MCF 10A (cell line): Measurements from ENCODE around the gene AIM2. TPM values are rescaled to one million over a fixed set of nuclear protein-coding genes. Genes with fewer than 3 reads are reported as not detected.

Experiments
- BruUV-seq: library from RNA; stranded (reverse); fragments of 400-500 nt; replicated peaks from 2 replicates; lab custom pipeline; 2021; lab: Mats Ljungman, UMichigan
- CTCF ChIA-PET: fragments of 300-600 bp; sonication (Branson Sonifier 250); formaldehyde crosslinking; extraction: SDS; loops from one replicate; lab custom pipeline; 2021; ENCODE audit warnings: antibody characterized with exemption, inconsistent platforms; lab: Yijun Ruan, JAX
- POLR2A ChIA-PET: fragments of 300-600, 350-650 bp; sonication (Branson Sonifier 250); formaldehyde crosslinking; extraction: SDS; loops from one replicate; lab custom pipeline; 2020; ENCODE audit warnings: antibody characterized with exemption, inconsistent platforms; lab: Yijun Ruan, JAX
- DNase-seq: peaks from one replicate; pipeline ENCODE4 v3.0.0-alpha.2; 2018; ENCODE audit not compliant: unreplicated experiment
- H3K27ac Mint-ChIP-seq: one replicate; pipeline ENCODE4 v1.8.0; 2022; ENCODE audit warnings: mild to moderate bottlenecking, low read depth, mixed read lengths; ENCODE audit not compliant: unreplicated experiment
- H3K27me3 Mint-ChIP-seq: one replicate; pipeline ENCODE4 v1.8.0; 2022; ENCODE audit warnings: mixed read lengths; ENCODE audit not compliant: insufficient read depth, unreplicated experiment
- H3K36me3 Mint-ChIP-seq: one replicate; pipeline ENCODE4 v1.8.0; 2022; ENCODE audit warnings: mild to moderate bottlenecking, moderate library complexity, mixed read lengths; ENCODE audit not compliant: insufficient read depth, unreplicated experiment
- H3K4me1 Mint-ChIP-seq: one replicate; pipeline ENCODE4 v1.8.0; 2022; ENCODE audit warnings: mixed read lengths; ENCODE audit not compliant: insufficient read depth, unreplicated experiment
- H3K4me3 Mint-ChIP-seq: one replicate; pipeline ENCODE4 v1.8.0; 2022; ENCODE audit warnings: mild to moderate bottlenecking, moderate library complexity, mixed read lengths; ENCODE audit not compliant: unreplicated experiment
- H3K9me3 Mint-ChIP-seq: one replicate; pipeline ENCODE4 v1.8.0; 2022; ENCODE audit warnings: mixed read lengths; ENCODE audit not compliant: unreplicated experiment
- intact Hi-C: fragments of 100-400 bp; cut with micrococcal nuclease; formaldehyde crosslinking; loops from 2 replicates; pipeline ENCODE4 v1.14.1; 2022
- total RNA-seq: library from RNA; stranded (reverse); gene quantifications from 2 replicates; pipeline ENCODE4 v1.2.3, GENCODE V29; 2022
- TF ChIP-seq, protein P1 (sequence below): fragments of 200-600 bp; IDR thresholded peaks from one replicate; pipeline ENCODE4 v1.8.0; 2022; ENCODE audit warnings: antibody characterized with exemption, mild to moderate bottlenecking; ENCODE audit not compliant: unreplicated experiment

Gene AIM2
- total RNA-seq, 1 experiment from 2014 or later: not detected

DNA sequence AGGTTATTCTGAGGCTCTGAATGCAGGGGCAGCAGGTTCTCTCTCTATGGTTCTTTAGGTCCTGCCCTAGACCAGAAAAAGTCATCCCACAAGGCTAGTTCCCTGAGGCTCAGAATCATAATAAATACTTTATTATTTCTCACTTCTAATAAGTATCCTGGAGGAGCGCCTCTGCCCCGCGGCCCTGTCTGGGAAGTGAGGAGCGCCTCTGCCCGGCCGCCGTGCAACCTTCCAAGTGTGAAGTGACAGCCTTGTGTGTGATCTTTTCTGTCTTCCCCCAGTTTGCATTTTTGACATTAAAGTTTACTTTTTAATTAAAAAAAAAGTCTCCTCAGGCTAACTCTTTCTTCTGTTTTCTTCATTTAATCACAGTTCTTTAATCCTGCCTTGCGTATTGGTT, 11.5 kb downstream of the AIM2 start:
- TF ChIP-seq, protein P1, sequence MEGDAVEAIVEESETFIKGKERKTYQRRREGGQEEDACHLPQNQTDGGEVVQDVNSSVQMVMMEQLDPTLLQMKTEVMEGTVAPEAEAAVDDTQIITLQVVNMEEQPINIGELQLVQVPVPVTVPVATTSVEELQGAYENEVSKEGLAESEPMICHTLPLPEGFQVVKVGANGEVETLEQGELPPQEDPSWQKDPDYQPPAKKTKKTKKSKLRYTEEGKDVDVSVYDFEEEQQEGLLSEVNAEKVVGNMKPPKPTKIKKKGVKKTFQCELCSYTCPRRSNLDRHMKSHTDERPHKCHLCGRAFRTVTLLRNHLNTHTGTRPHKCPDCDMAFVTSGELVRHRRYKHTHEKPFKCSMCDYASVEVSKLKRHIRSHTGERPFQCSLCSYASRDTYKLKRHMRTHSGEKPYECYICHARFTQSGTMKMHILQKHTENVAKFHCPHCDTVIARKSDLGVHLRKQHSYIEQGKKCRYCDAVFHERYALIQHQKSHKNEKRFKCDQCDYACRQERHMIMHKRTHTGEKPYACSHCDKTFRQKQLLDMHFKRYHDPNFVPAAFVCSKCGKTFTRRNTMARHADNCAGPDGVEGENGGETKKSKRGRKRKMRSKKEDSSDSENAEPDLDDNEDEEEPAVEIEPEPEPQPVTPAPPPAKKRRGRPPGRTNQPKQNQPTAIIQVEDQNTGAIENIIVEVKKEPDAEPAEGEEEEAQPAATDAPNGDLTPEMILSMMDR: no peak
- Mint-ChIP-seq H3K36me3 (no peaks in the 10 kb centered on the region), H3K9me3 (no peaks in the 10 kb centered on the region), H3K27ac (no peak overlapping the region), H3K4me1 (peaks cover 6% of the 10 kb centered on the region), H3K4me3 (no peak overlapping the region), H3K27me3 (no peaks in the 10 kb centered on the region)
- no peak for DNase-seq
- POLR2A ChIA-PET: no interaction called here
- CTCF ChIA-PET: interaction anchor here (0.6 to 2.0 kb wide), 5 partner anchors 10 to 181 kb away, joined by 3 to 7 read pairs (median 4); no protein-coding TSS in a partner anchor
- BruUV-seq: no TSS peak
- intact Hi-C loops: no loop called here

DNA sequence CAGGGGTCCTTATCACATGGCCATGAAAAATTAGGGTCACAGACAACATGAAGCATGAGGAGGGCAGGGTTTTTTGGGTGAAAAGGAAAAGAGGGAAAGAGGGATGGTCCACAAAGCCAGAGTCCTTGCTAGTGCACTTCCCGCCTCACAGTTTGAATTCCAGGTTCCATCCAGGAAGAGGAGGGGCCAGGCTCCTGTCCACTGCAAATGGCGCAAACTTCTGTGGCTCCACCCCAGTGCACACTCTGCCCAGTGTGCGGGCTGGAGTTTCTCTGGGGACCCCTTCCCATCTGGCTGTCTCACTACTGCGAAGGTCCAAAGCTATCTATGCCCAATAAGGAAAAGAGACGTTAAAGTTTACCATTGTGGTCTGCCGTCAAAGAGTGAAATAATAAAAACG, 17.8 kb downstream of the AIM2 start:
- POLR2A ChIA-PET: no interaction called here
- H3K9me3 Mint-ChIP-seq: no peaks in the 10 kb centered on the region
- no peak overlapping the region for H3K27ac Mint-ChIP-seq
- no peak for DNase-seq
- no peaks in the 10 kb centered on the region for H3K27me3 Mint-ChIP-seq
- H3K4me3 Mint-ChIP-seq: no peak overlapping the region
- CTCF ChIA-PET: interaction anchor here (0.6 to 12.9 kb wide), 3 partner anchors 12 to 495 kb away, joined by 3 to 119 read pairs (median 3); no protein-coding TSS in a partner anchor
- peaks cover 40% of the 10 kb centered on the region for H3K36me3 Mint-ChIP-seq
- BruUV-seq: no TSS peak
- TF ChIP-seq, protein P1: no peak
- intact Hi-C loops: no loop called here
- peaks cover 7% of the 10 kb centered on the region for H3K4me1 Mint-ChIP-seq

DNA sequence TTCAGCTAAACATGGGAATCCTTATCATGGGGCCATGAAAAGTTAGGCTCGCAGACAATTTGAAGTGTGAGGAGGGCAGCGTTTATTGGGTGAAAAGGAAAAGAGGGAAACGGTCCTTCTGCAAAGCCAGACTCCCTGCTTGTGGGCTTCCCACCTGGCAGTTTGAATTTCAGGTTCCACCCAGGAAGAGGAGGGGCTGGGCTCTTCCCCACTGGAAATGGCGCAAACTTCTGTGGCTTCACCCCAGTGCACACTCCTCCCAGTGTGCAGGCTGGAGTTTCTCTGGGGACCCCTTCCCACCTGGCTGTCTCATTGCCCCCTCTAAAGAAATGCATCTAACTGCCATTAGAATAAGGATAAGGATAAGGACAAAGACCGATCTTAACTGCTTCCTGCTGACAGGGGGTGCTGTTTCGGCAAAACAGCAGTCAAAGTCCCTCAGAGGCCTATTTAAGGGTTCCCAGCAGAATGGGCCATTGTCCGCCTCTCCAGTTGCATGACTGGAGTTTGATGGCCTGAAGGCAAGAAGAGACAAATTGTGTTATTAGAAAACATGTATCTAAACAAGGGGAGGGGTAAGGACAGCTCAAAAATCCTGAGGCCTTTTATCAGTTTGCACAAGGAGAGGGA, 20.4 kb downstream of the AIM2 start:
- ChIA-PET CTCF (interaction anchor here (0.8 to 12.9 kb wide), 5 partner anchors 9 to 719 kb away, joined by 3 to 119 read pairs (median 4); no protein-coding TSS in a partner anchor), POLR2A (interaction anchor here (0.6 to 1.5 kb wide), 3 partner anchors 12 to 46 kb away, joined by 3 to 4 read pairs (median 4); partner anchors contain the start of gene IFI16)
- no peak overlapping the region for H3K27ac Mint-ChIP-seq
- BruUV-seq: no TSS peak
- H3K9me3 Mint-ChIP-seq: no peaks in the 10 kb centered on the region
- TF ChIP-seq, protein P1: peak; percentile 22
- peaks cover 18% of the 10 kb centered on the region for H3K4me1 Mint-ChIP-seq
- H3K27me3 Mint-ChIP-seq: no peaks in the 10 kb centered on the region
- no peak for DNase-seq
- peaks cover 66% of the 10 kb centered on the region for H3K36me3 Mint-ChIP-seq
- no peak overlapping the region for H3K4me3 Mint-ChIP-seq
- intact Hi-C loops: no loop called here

DNA sequence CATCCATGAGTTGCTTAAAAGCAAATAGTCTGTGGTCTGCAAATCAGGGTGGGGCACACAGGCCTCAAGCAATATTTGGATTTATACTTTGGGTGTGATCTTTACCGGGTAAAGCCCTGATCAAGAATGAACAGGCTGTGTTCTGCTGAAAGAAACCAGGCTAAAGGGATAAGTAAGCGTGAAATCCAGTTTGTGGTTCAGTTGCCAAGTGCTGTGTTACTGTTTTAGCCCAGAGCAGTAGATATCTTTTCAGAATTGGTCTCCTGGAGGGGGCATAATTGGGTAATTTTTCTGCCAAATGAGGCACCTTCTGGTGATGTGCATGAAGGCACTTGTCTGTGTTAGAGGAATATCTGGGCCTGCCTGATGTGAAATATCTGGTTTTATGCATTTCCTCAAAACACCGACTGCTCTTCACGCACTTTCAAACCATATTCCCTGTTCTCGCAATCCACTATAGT, 21.4 kb downstream of the AIM2 start:
- no peak for DNase-seq
- H3K4me1 Mint-ChIP-seq: peaks cover 18% of the 10 kb centered on the region
- ChIA-PET CTCF (interaction anchor here (0.8 to 12.9 kb wide), 5 partner anchors 10 to 720 kb away, joined by 3 to 119 read pairs (median 4); no protein-coding TSS in a partner anchor), POLR2A (interaction anchor here (0.7 to 1.2 kb wide), 2 partner anchors 34 to 1454 kb away, joined by 3 read pairs; no protein-coding TSS in a partner anchor)
- no TSS peak for BruUV-seq
- H3K36me3 Mint-ChIP-seq: peaks cover 75% of the 10 kb centered on the region
- no peak overlapping the region for H3K4me3 Mint-ChIP-seq
- H3K27me3 Mint-ChIP-seq: no peaks in the 10 kb centered on the region
- intact Hi-C loops: no loop called here
- TF ChIP-seq, protein P1: no peak
- no peak overlapping the region for H3K27ac Mint-ChIP-seq
- H3K9me3 Mint-ChIP-seq: no peaks in the 10 kb centered on the region
